Fibroblast of pulmonary artery (primary cell): ENCODE results near the gene NTRK3.

ENCODE experiments used
- DNase-seq: peaks from one replicate; pipeline ENCODE4 v3.0.0-alpha.2; 2010; ENCODE audit warnings: low read depth
- H3K4me3 ChIP-seq: replicated peaks from 2 replicates; pipeline ENCODE4 v1.5.1; 2011; ENCODE audit warnings: low read depth, mild to moderate bottlenecking, control low read depth, low read length, moderate library complexity
- TF ChIP-seq, protein P1 (sequence below): IDR thresholded peaks from 2 replicates; pipeline ENCODE4 v1.5.1; 2011; ENCODE audit warnings: mild to moderate bottlenecking, control low read depth, low read length, inconsistent platforms; ENCODE audit errors: missing control alignments

NTRK3 gene

DNA sequence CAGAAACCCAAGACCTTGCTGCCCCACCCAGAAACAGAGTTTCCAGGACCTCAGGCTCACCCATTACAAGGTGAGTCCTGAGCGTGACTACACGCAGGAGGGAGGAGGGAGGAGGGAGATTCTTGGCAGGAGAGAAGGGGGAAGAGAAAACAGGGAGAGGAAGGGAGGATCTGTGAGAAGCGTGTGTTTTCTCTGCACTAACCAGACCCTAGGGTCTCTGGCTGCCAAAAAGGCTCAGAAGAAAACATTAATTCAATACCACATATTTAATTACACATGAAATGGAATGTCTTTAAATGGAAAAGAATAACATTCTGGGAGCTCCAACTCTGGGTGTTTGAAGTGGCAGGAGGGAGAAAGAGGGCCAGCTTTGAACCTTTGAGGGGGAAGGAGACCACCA lies 309.0 kb downstream of the NTRK3 start:
- DNase-seq, result no peak

GRCh38 chr15:87945246-87945645 lies 311.3 kb downstream of the NTRK3 start:
- TF ChIP-seq, protein P1, sequence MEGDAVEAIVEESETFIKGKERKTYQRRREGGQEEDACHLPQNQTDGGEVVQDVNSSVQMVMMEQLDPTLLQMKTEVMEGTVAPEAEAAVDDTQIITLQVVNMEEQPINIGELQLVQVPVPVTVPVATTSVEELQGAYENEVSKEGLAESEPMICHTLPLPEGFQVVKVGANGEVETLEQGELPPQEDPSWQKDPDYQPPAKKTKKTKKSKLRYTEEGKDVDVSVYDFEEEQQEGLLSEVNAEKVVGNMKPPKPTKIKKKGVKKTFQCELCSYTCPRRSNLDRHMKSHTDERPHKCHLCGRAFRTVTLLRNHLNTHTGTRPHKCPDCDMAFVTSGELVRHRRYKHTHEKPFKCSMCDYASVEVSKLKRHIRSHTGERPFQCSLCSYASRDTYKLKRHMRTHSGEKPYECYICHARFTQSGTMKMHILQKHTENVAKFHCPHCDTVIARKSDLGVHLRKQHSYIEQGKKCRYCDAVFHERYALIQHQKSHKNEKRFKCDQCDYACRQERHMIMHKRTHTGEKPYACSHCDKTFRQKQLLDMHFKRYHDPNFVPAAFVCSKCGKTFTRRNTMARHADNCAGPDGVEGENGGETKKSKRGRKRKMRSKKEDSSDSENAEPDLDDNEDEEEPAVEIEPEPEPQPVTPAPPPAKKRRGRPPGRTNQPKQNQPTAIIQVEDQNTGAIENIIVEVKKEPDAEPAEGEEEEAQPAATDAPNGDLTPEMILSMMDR, result no peak
- H3K4me3 ChIP-seq, result no peak overlapping the region
- DNase-seq, result no peak

More for the DNA sequence above, 309.0 kb downstream of the NTRK3 start:
- no peak overlapping the region for H3K4me3 ChIP-seq
- TF ChIP-seq, protein P1, result no peak

- TF ChIP-seq, protein P1, result no peak
- H3K4me3 ChIP-seq, result no peak overlapping the region
- no peak for DNase-seq
Observed at GRCh38 chr15:87944691-87945090, 311.8 kb downstream of the NTRK3 start.

DNA sequence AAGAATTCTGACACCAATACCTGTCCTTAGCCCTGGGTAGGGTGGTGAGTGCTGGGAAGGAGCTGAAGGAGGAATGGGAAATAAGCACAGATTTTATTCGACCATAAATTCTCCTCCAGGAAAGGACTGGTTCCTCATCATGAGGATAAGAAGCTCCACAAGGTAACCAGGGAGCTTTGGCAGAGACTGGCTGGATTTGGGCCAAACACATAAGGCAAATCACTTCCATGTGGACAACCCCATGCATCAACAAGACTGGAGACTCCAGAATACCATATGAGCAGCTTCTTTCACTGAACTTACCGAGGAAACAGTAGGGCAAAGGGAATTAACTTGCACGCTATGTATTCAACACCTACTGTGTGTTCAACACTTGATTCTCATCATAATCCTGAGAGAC lies 312.5 kb downstream of the NTRK3 start:
- no peak for DNase-seq
- TF ChIP-seq, protein P1, result no peak
- H3K4me3 ChIP-seq, result no peak overlapping the region

- H3K4me3 ChIP-seq, result no peak overlapping the region
- TF ChIP-seq, protein P1, result no peak
- no peak for DNase-seq
Observed at GRCh38 chr15:87943626-87944025, 312.9 kb downstream of the NTRK3 start.

DNA sequence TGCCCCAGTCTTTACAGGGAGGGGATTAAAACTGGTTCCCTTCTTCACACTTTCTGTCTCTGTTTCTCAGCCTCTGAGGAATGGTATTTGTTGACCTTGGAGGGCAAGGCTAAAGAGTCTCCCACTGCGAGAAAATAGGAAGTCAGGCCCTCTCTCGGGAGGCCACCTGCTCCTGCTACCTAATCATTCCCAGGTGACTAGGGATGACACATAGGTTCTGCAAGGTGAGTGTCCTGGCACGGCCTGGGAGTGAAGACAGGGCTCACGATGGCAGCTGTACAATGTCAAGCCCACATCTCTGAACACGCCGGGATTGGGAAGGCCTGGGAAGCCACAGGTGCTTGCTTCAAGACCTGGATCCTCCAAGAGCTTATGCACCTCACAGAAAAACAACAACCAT lies 314.2 kb downstream of the NTRK3 start:
- TF ChIP-seq, protein P1, result no peak
- H3K4me3 ChIP-seq, result no peak overlapping the region
- DNase-seq, result no peak

DNA sequence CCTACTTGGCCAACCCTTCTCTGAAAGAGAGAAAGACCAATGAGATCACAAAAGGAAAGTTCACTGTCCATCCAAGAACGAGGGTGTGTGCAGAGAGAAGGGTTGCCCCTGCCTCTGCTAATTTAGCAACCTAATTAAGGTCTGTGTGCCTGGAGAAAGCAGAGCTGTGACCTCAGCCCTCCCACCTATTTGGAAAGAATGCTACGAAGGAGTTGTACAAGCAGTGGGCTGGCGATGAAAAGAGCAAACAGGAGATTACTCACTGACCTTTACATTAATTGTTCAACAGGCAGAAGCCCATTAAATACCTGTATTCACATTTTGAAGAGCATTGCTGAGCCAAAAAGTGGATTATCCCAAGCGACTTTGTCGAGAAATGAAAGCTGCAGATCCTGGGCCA lies 314.9 kb downstream of the NTRK3 start:
- TF ChIP-seq, protein P1, result no peak
- H3K4me3 ChIP-seq, result no peak overlapping the region
- DNase-seq, result no peak
